Kidney (tissue), 14 donors: ENCODE results near the gene FTCD. TPM values are rescaled to one million over a fixed set of nuclear protein-coding genes. Genes with fewer than 3 reads are reported as not detected.
"Not testable (repeated sequence)": the region's sequence is repeated elsewhere in the genome, so short reads cannot be mapped to it uniquely, and the experiment has no call there.

ENCODE experiments used
- DNase-seq, 5 donors: peaks; one replicate each; pipeline ENCODE4 v3.0.0-alpha.2; 2013 to 2020
- FAIRE-seq: peaks from 2 replicates; lab custom pipeline; 2012; peaks lifted over from hg19 to GRCh38; lab: Jason Lieb, UNC
- H3K27ac ChIP-seq, 2 donors: one replicate each; pipeline ENCODE4 v1.7.0; 2013; ENCODE audit warnings: low read depth in 2 of 2, low read length in 2 of 2, inconsistent platforms in 1 of 2
- H3K27me3 ChIP-seq: one replicate; pipeline ENCODE4 v1.7.1; 2013; ENCODE audit warnings: low read length, inconsistent platforms; ENCODE audit not compliant: control insufficient read depth, insufficient read depth
- H3K36me3 ChIP-seq, 3 donors: one replicate each; pipeline versions ENCODE4 v1.7.0 to v1.7.1; 2013; ENCODE audit warnings: low read length in 3 of 3, control low read depth in 1 of 3, inconsistent platforms in 1 of 3; ENCODE audit not compliant: insufficient read depth in 3 of 3, control insufficient read depth in 2 of 3
- H3K4me1 ChIP-seq, 3 donors: one replicate each; pipeline versions ENCODE4 v1.7.0 to v1.7.1; 2013; ENCODE audit warnings: low read length in 3 of 3, inconsistent platforms in 1 of 3, low read depth in 1 of 3; ENCODE audit not compliant: control insufficient read depth in 2 of 3, insufficient read depth in 2 of 3
- H3K4me3 ChIP-seq, 3 donors: one replicate each; pipeline versions ENCODE4 v1.7.0 to v1.8.1; 2013; ENCODE audit warnings: low read length in 3 of 3, control low read depth in 1 of 3, inconsistent platforms in 1 of 3
- H3K9ac ChIP-seq, 3 donors: one replicate each; pipeline versions ENCODE4 v1.7.0 to v1.7.1; 2013; ENCODE audit warnings: low read length in 3 of 3, control low read depth in 1 of 3, inconsistent platforms in 1 of 3
- H3K9me3 ChIP-seq, 3 donors: one replicate each; pipeline versions ENCODE4 v1.7.0 to v1.7.1; 2013; ENCODE audit warnings: low read length in 3 of 3, control low read depth in 1 of 3, inconsistent platforms in 1 of 3; ENCODE audit not compliant: control insufficient read depth in 2 of 3, insufficient read depth in 1 of 3
- CTCF ChIP-seq: IDR thresholded peaks from 3 replicates; pipeline ENCODE4 v1.5.1; 2012; ENCODE audit warnings: mild to moderate bottlenecking, moderate library complexity, borderline replicate concordance; ENCODE audit not compliant: insufficient read depth; ENCODE audit errors: extremely low read depth
- intact Hi-C: fragments of 100-400 bp; cut with DNase I; formaldehyde crosslinking; loops from one replicate; pipeline ENCODE4 v1.11.1; 2022
- polyA plus RNA-seq: library from polyadenylated mRNA; stranded (reverse); fragments of 350-450 nt; fragmentation: Illumina TruSeq; extraction: RNeasy Lipid Tissue Mini Kit (QIAGEN cat#74804); gene quantifications from one replicate; pipeline ENCODE4 v1.2.3, GENCODE V29; 2014; ENCODE audit warnings: low read depth, low replicate concordance; ENCODE audit not compliant: insufficient read depth
- total RNA-seq: library from RNA; stranded (reverse); fragmentation: NEBNext Ultra II Directional; extraction: Animal tissue kit (Norgen Biotek cat#: 25700); gene quantifications from one replicate; pipeline ENCODE4 v1.2.1, GENCODE V29; 2021
- donor health status: control.
- donor health status: control.
- donor health status: control.
- donor health status: control.
- donor health status: control.
- donor health status: DM: yes; HTN: yes; CAD: no.
- donor health status: Normal renal cell carcinoma (clear cell type).

FTCD gene
- total and polyA plus RNA-seq, 2 donors from 2014 or later, result 51.6 to 273 TPM

GRCh38 chr21:46108827-46109312, 46.5 kb downstream of the FTCD start:
- H3K4me3 ChIP-seq, result no peak overlapping the region
- TF ChIP-seq CTCF, result no peak
- FAIRE-seq, result no peak
- H3K9ac ChIP-seq, result no peak overlapping the region
- DNase-seq, result peak in 1 of 5 donors; percentile 29
- H3K27me3 ChIP-seq, result no peaks in the 10 kb centered on the region
- H3K4me1 ChIP-seq, result no peaks in the 10 kb centered on the region
- no peak overlapping the region for H3K27ac ChIP-seq
- H3K36me3 ChIP-seq, result peaks cover 0 to 2% (median 0%) of the 10 kb centered on the region in 3 donors
- H3K9me3 ChIP-seq, result peaks cover 0 to 4% (median 3%) of the 10 kb centered on the region in 3 donors
- intact Hi-C loops, result loop anchor here (10.0 kb wide), 1 partner anchor 134 kb away; no protein-coding TSS in a partner anchor

GRCh38 chr21:46107376-46107775, 48.0 kb downstream of the FTCD start:
- not testable (repeated sequence) for H3K27ac ChIP-seq, H3K27me3 ChIP-seq, H3K4me1 ChIP-seq, DNase-seq, H3K9me3 ChIP-seq, FAIRE-seq, H3K9ac ChIP-seq, H3K4me3 ChIP-seq, H3K36me3 ChIP-seq
- intact Hi-C loops, result loop anchor here (10.0 kb wide), 1 partner anchor 133 kb away; no protein-coding TSS in a partner anchor

- DNase-seq, result no peak
Observed at GRCh38 chr21:46104104-46104503, 51.3 kb downstream of the FTCD start.

More at GRCh38 chr21:46104104-46104503, 51.3 kb downstream of the FTCD start:
- no peak overlapping the region for H3K4me3 ChIP-seq
- no peak for FAIRE-seq
- no peak for TF ChIP-seq CTCF
- peaks cover 0 to 2% (median 0%) of the 10 kb centered on the region in 3 donors for H3K36me3 ChIP-seq
- H3K27me3 ChIP-seq, result no peaks in the 10 kb centered on the region
- no peak overlapping the region for H3K9ac ChIP-seq
- intact Hi-C loops, result loop anchor here (10.0 kb wide), 1 partner anchor 129 kb away; no protein-coding TSS in a partner anchor
- H3K4me1 ChIP-seq, result no peaks in the 10 kb centered on the region
- peaks cover 0 to 12% (median 5%) of the 10 kb centered on the region in 3 donors for H3K9me3 ChIP-seq
- H3K27ac ChIP-seq, result no peak overlapping the region
